ENCODE measurements around the gene SRMS. TPM values are rescaled to one million over a fixed set of nuclear protein-coding genes. Genes with fewer than 3 reads are reported as not detected.

SRMS gene
- total and polyA plus RNA-seq, 2 donors (not counting 3 experiments of a cell fraction or from before 2014, with no cell fraction given): not detected

GRCh38 chr20:63567386-63568169, 20.0 kb upstream of the SRMS start:
- no peaks in the 10 kb centered on the region for H3K27me3 ChIP-seq (ENCODE audit: control insufficient read depth in 2 of 2, insufficient read depth in 2 of 2, low read length in 2 of 2)
- DNase-seq (ENCODE audit: low read depth, low spot score): no peak
- FAIRE-seq: no peak
- no peaks in the 10 kb centered on the region for H4K20me1 ChIP-seq (replicated peaks; ENCODE audit: control insufficient read depth, extremely low read depth, insufficient read depth, low read length)
- intact Hi-C loops (cut with micrococcal nuclease) (no loop called here), dilution Hi-C loops (cut with MboI; ENCODE audit: extremely low pct_ligation_motif_present, low sequenced_read_pairs) (no loop called here)
- H3K9me3 ChIP-seq (replicated peaks; ENCODE audit: control insufficient read depth, insufficient read depth, low read length): no peaks in the 10 kb centered on the region
- no peak for TF ChIP-seq MYC (IDR thresholded peaks at IDR 0.05; ENCODE audit: low read depth, low read length)
- TF ChIP-seq JUN (IDR thresholded peaks at IDR 0.05; ENCODE audit: borderline replicate concordance, insufficient read depth, insufficient read length, low read depth): no peak
- TF ChIP-seq, protein P1, sequence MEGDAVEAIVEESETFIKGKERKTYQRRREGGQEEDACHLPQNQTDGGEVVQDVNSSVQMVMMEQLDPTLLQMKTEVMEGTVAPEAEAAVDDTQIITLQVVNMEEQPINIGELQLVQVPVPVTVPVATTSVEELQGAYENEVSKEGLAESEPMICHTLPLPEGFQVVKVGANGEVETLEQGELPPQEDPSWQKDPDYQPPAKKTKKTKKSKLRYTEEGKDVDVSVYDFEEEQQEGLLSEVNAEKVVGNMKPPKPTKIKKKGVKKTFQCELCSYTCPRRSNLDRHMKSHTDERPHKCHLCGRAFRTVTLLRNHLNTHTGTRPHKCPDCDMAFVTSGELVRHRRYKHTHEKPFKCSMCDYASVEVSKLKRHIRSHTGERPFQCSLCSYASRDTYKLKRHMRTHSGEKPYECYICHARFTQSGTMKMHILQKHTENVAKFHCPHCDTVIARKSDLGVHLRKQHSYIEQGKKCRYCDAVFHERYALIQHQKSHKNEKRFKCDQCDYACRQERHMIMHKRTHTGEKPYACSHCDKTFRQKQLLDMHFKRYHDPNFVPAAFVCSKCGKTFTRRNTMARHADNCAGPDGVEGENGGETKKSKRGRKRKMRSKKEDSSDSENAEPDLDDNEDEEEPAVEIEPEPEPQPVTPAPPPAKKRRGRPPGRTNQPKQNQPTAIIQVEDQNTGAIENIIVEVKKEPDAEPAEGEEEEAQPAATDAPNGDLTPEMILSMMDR (IDR thresholded peaks at IDR 0.05; ENCODE audit: extremely low read depth in 1 of 2, insufficient read depth in 1 of 2, low read depth in 1 of 2, low read length in 2 of 2): no peak
- TF ChIP-seq EZH2 (IDR thresholded peaks at IDR 0.05; ENCODE audit: borderline replicate concordance, low read depth, low read length, severe bottlenecking): no peak
- TF ChIP-seq GATA2 (IDR thresholded peaks at IDR 0.05; ENCODE audit: insufficient read depth, insufficient read length, low read depth, low read length): no peak
- TF ChIP-seq POLR2A (IDR thresholded peaks at IDR 0.05; ENCODE audit: low read depth, low read length): no peak
- no peak for TF ChIP-seq MAX (IDR thresholded peaks at IDR 0.05; ENCODE audit: insufficient read depth, insufficient read length)
- TF ChIP-seq POLR2AphosphoS5 (IDR thresholded peaks at IDR 0.05; ENCODE audit: insufficient read depth, low read depth, low read length): no peak
- no peak for TF ChIP-seq FOS (IDR thresholded peaks at IDR 0.05; ENCODE audit: borderline replicate concordance, insufficient read depth, low read length)
- no peaks in the 10 kb centered on the region for H3K4me1 ChIP-seq (ENCODE audit: control insufficient read depth, extremely low read depth, insufficient read depth, low read length)
- no peak overlapping the region for H3K4me3 ChIP-seq (replicated peaks in 1 of 3; ENCODE audit: insufficient read depth in 1 of 3, low read depth in 1 of 3, low read length in 3 of 3)
- no TSS peak for BruUV-seq (replicated peaks)
- no peak overlapping the region for H2AFZ ChIP-seq (ENCODE audit: low read depth, low read length)
- H3K27ac ChIP-seq (ENCODE audit: insufficient read depth, low read depth, low read length): no peak overlapping the region
- CTCF ChIA-PET: interaction anchor here (0.9 to 1.4 kb wide), 2 partner anchors 14 to 21 kb away, joined by 3 read pairs; no protein-coding TSS in a partner anchor
- H3K9ac ChIP-seq (replicated peaks; ENCODE audit: extremely low read depth, insufficient read depth, low read length): no peak overlapping the region
- no peak overlapping the region for H3K4me2 ChIP-seq (ENCODE audit: insufficient read depth, low read length)
- POLR2A ChIA-PET: no interaction called here
- no peaks in the 10 kb centered on the region for H3K9me1 ChIP-seq (replicated peaks; ENCODE audit: control insufficient read depth, extremely low read depth, insufficient read depth, low read length)
- no peaks in the 10 kb centered on the region for H3K79me2 ChIP-seq (ENCODE audit: control insufficient read depth, insufficient read depth, low read length)
- H3K36me3 ChIP-seq (ENCODE audit: control insufficient read depth in 2 of 2, extremely low read depth in 1 of 2, insufficient read depth in 2 of 2, low read length in 2 of 2): peaks cover 0 to 6% of the 10 kb centered on the region in 2 experiments

Data from endothelial cell of umbilical vein (primary cell).